HepG2 (cell line): ENCODE results near the gene DDRGK1. TPM values are rescaled to one million over a fixed set of nuclear protein-coding genes. Genes with fewer than 3 reads are reported as not detected.

Experiments used
- ATAC-seq: fragments of 200-7000 bp; cut with Tn5 transposase; 3 replicates; pipeline ENCODE4 v1.9.1; 2020; ENCODE audit warnings: mild to moderate bottlenecking, moderate library complexity
- BruUV-seq: library from RNA; stranded (reverse); fragments of 400-500 nt; replicated peaks from 2 replicates; lab custom pipeline; 2021; lab: Mats Ljungman, UMichigan
- CTCF ChIA-PET: fragments of 300-600 bp; formaldehyde crosslinking; extraction: SDS; loops from one replicate; lab custom pipeline; 2021; ENCODE audit warnings: low total read pairs, inconsistent platforms, low intra/inter-chr PET ratio; lab: Yijun Ruan, JAX
- POLR2A ChIA-PET: fragments of 350-600 bp; sonication (Branson Sonifier 250); formaldehyde crosslinking; loops from one replicate; lab custom pipeline; 2020; ENCODE audit warnings: antibody characterized with exemption, inconsistent platforms; lab: Yijun Ruan, JAX
- DNase-seq: peaks from one replicate; pipeline ENCODE4 v3.0.0-alpha.2; 2015; ENCODE audit warnings: low spot score
- FAIRE-seq: peaks from 3 replicates; lab custom pipeline; 2011; peaks lifted over from hg19 to GRCh38; lab: Jason Lieb, UNC
- H2AFZ ChIP-seq: one replicate; pipeline ENCODE4 v1.6.1; 2011; ENCODE audit warnings: low read length, inconsistent platforms
- H3K27ac ChIP-seq: fragments of 300-600 bp; 3 replicates; pipeline ENCODE4 v1.8.0; 2011; ENCODE audit warnings: mixed run types, mild to moderate bottlenecking, mixed read lengths, low read length, inconsistent platforms; ENCODE audit not compliant: insufficient read depth; ENCODE audit errors: extremely low read length
- H3K27me3 ChIP-seq, 2 experiments: fragments of 200-600 bp in 1 of 2; 2 replicates in 1 of 2; 3 replicates in 1 of 2; pipeline versions ENCODE4 v1.6.0 to v1.8.0; 2011; ENCODE audit warnings: low read length in 2 of 2, mild to moderate bottlenecking in 2 of 2, moderate library complexity in 2 of 2, inconsistent platforms in 1 of 2; ENCODE audit not compliant: insufficient read depth in 2 of 2, control insufficient read depth in 1 of 2
- H3K36me3 ChIP-seq, 2 experiments: fragments of 200-600 bp in 1 of 2; replicated peaks in 1 of 2; 2 replicates in 1 of 2; 3 replicates in 1 of 2; pipeline versions ENCODE4 v1.5.1 to v1.8.0; 2011; ENCODE audit warnings: low read length in 2 of 2, inconsistent platforms in 1 of 2; ENCODE audit not compliant: insufficient read depth in 2 of 2, control insufficient read depth in 1 of 2
- H3K4me1 ChIP-seq: 2 replicates; pipeline ENCODE4 v1.5.1; 2012; ENCODE audit warnings: low read length, inconsistent platforms; ENCODE audit not compliant: insufficient read depth
- H3K4me2 ChIP-seq: 2 replicates; pipeline ENCODE4 v1.6.0; 2011; ENCODE audit warnings: low read depth, low read length, inconsistent platforms
- H3K4me3 ChIP-seq, 3 experiments: fragments of 200-600 bp in 1 of 3; sonication (generic), shearing (Covaris generic) in 1 of 3; replicated peaks in 1 of 3; 2 replicates each; pipeline ENCODE4 v1.5.1; 2011 to 2016; ENCODE audit warnings: low read length in 3 of 3, inconsistent platforms in 2 of 3, low read depth in 2 of 3, mild to moderate bottlenecking in 2 of 3, control low read depth in 1 of 3, mixed read lengths in 1 of 3; ENCODE audit not compliant: insufficient read depth in 1 of 3
- H3K79me2 ChIP-seq: one replicate; pipeline ENCODE4 v1.6.1; 2011; ENCODE audit warnings: low read length, inconsistent platforms; ENCODE audit not compliant: insufficient read depth
- H3K9ac ChIP-seq: 2 replicates; pipeline ENCODE4 v1.6.0; 2011; ENCODE audit warnings: mild to moderate bottlenecking, low read depth, low read length, inconsistent platforms; ENCODE audit not compliant: insufficient read depth
- H3K9me3 ChIP-seq: 2 replicates; pipeline ENCODE4 v1.5.1; 2012; ENCODE audit warnings: mild to moderate bottlenecking, low read length
- H4K20me1 ChIP-seq: 2 replicates; pipeline ENCODE4 v1.6.0; 2011; ENCODE audit warnings: inconsistent platforms, mild to moderate bottlenecking, low read length, moderate library complexity; ENCODE audit not compliant: insufficient read depth
- SOX13 ChIP-seq, 3 experiments: fragments of 450-650 bp in 1 of 3; sonication (generic) in 1 of 3; formaldehyde crosslinking in 1 of 3; IDR thresholded peaks in 2 of 3; conservative IDR thresholded peaks in 1 of 3; 2 replicates each; pipeline versions ENCODE4 v1.5.0 to v1.6.1; 2016 to 2020; ENCODE audit warnings: antibody characterized with exemption in 1 of 3, mild to moderate bottlenecking in 1 of 3, missing compliant biosample characterization in 1 of 3, missing genetic modification reagents in 1 of 3, moderate library complexity in 1 of 3
- WGBS: methylation state at CpG from one replicate; pipeline ENCODE4 v1.1.6; 2017; ENCODE audit warnings: low lambda C conversion rate; 5-methylcytosine and 5-hydroxymethylcytosine counted together
- in situ Hi-C: cut with HindIII; loops from 2 replicates; pipeline ENCODE4 v1.10.0; 2017; ENCODE audit warnings: low pct_unique_long_range_greater_than_20kb; ENCODE audit not compliant: extremely low pct_ligation_motif_present
- intact Hi-C: fragments of 100-400 bp; cut with micrococcal nuclease; formaldehyde crosslinking; loops from one replicate; pipeline ENCODE4 v1.10.0; 2022; ENCODE audit not compliant: unreplicated experiment
- polyA plus RNA-seq, 8 experiments: library from polyadenylated mRNA; depleted of rRNA in 3 of 8; stranded (reverse) in 7 of 8; unstranded in 1 of 8; fragments of >200 nt; fragmentation: Illumina TruSeq in 4 of 8; extraction: Trizol in 4 of 8; gene quantifications; 2 replicates each; pipeline versions ENCODE4 v1.2.1 to v1.2.3, GENCODE V29; 2011 to 2016; ENCODE audit warnings: low read depth in 4 of 8, missing spikeins in 1 of 8, mixed read lengths in 1 of 8; ENCODE audit not compliant: insufficient read depth in 1 of 8
- total RNA-seq, 5 experiments: library from RNA; depleted of rRNA; stranded (reverse); fragments of >200 nt; fragmentation: Illumina TruSeq; extraction: Trizol; gene quantifications; 2 replicates each; pipeline ENCODE4 v1.2.3, GENCODE V29; 2016; ENCODE audit warnings: low read depth in 1 of 5
- TF ChIP-seq, protein P1 (sequence below): IDR thresholded peaks from 2 replicates; pipeline ENCODE4 v1.6.1; 2012; ENCODE audit warnings: low read length, improper control_type of control experiment
- TF ChIP-seq, protein P2 (sequence below): sonication (generic); formaldehyde crosslinking; IDR thresholded peaks from 2 replicates; pipeline ENCODE4 v1.4.0; 2020; ENCODE audit warnings: missing genetic modification reagents

DDRGK1 gene
- total and polyA plus RNA-seq, 2 of the 13 experiments (the other 11 are each of a cell fraction or from before 2014, with no cell fraction given): 96.7 to 149 TPM

DNA sequence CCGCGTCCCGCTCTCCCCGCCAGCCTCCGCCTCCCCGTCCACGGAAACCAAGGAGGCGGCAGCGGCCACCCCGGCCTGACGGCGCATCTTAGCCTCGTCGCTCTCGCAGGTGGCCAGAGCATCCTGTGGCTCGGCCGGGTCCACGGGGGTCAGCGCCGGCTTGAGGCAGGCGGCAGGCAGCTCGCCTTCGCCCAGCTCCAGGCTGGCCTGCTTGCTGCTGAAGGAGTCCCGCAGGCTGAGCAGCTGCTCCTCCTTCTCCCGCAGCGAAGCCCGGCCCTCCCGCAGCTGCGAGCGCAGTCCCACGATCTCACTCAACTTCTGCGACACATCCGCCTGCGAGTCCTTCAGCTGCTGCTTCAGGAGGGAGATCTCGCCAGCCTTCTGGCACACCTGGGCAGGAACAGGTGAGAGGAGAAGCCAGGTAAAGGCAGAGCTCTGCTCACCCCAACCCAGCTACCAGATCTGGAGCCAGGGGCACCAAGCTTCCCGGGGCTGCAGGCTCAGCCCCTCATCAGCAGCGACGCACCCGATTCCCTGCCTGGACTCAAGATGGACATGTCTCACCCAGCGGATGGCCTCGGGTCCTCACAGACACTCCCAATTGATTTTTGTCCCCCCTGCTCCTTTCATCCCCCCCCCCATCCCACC lies 39.6 kb downstream of the DDRGK1 start (continued):
- TF ChIP-seq, protein P1, sequence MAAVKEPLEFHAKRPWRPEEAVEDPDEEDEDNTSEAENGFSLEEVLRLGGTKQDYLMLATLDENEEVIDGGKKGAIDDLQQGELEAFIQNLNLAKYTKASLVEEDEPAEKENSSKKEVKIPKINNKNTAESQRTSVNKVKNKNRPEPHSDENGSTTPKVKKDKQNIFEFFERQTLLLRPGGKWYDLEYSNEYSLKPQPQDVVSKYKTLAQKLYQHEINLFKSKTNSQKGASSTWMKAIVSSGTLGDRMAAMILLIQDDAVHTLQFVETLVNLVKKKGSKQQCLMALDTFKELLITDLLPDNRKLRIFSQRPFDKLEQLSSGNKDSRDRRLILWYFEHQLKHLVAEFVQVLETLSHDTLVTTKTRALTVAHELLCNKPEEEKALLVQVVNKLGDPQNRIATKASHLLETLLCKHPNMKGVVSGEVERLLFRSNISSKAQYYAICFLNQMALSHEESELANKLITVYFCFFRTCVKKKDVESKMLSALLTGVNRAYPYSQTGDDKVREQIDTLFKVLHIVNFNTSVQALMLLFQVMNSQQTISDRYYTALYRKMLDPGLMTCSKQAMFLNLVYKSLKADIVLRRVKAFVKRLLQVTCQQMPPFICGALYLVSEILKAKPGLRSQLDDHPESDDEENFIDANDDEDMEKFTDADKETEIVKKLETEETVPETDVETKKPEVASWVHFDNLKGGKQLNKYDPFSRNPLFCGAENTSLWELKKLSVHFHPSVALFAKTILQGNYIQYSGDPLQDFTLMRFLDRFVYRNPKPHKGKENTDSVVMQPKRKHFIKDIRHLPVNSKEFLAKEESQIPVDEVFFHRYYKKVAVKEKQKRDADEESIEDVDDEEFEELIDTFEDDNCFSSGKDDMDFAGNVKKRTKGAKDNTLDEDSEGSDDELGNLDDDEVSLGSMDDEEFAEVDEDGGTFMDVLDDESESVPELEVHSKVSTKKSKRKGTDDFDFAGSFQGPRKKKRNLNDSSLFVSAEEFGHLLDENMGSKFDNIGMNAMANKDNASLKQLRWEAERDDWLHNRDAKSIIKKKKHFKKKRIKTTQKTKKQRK: no peak

DNA sequence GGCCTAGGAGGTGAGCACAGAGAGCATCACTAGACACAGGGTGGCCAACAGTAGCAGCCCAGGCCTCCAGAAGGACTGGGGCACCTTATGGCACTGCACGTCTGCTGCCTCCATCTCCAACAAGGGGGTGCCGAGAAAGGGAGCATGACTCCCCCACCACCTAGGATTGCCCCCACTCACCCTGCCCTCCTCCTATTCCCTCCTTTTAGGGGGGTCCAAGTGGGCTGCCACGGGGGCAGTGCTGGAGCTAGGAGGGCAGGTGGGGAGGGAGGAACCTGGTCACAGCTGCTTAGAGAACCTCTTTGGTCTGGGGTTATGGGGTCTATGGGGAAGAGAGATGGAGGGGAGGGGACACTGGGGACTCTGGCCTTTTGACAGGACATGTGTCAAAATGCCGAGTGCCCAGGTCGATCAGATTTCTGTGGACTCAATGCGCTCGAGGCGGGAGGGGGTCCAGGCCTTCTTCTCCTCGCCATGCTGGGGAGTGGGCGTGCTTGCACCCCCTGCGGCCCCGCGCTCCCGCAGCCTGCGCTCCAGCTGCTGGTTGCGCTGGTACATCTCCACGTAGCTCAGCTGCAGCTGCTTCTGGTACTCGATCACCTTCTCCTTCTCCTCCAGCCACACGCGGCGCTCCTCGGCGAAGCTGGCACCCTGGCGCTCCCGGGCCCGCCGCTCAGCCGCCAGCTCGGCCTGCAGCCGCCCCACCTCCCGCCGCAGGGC lies 40.3 kb downstream of the DDRGK1 start:
- FAIRE-seq (no peak), ATAC-seq (no peak), DNase-seq (no peak)
- H3K36me3 ChIP-seq: no peaks in the 10 kb centered on the region
- ChIA-PET CTCF (no interaction called here), POLR2A (interaction anchor here (0.5 to 1.6 kb wide), 2 partner anchors 26 to 41 kb away, joined by 3 to 5 read pairs; no protein-coding TSS in a partner anchor)
- no TSS peak for BruUV-seq
- no peaks in the 10 kb centered on the region for H3K9me3 ChIP-seq
- no peak overlapping the region for H3K27ac ChIP-seq
- peaks cover 2% of the 10 kb centered on the region for H4K20me1 ChIP-seq
- H2AFZ ChIP-seq: no peak overlapping the region
- peaks cover 65% of the 10 kb centered on the region for H3K4me1 ChIP-seq
- WGBS: 97% methylated on average over 32 of the region's 32 CpGs
- in situ Hi-C loops (no loop called here), intact Hi-C loops (loop anchor here (10.0 kb wide), 1 partner anchor 81 kb away; no protein-coding TSS in a partner anchor)
- H3K79me2 ChIP-seq: peaks cover 7% of the 10 kb centered on the region
- H3K9ac ChIP-seq: no peak overlapping the region
- H3K4me3 ChIP-seq: no peak overlapping the region
- H3K4me2 ChIP-seq: no peak overlapping the region
- no peak for TF ChIP-seq SOX13 (IDR thresholded peaks at IDR 0.05)
- no peak for TF ChIP-seq SOX13 (CRISPR knock-in tag; conservative IDR thresholded peaks at IDR 0.05 in 1 of 2, IDR thresholded peaks at IDR 0.05 in 1 of 2)
- TF ChIP-seq, protein P2, sequence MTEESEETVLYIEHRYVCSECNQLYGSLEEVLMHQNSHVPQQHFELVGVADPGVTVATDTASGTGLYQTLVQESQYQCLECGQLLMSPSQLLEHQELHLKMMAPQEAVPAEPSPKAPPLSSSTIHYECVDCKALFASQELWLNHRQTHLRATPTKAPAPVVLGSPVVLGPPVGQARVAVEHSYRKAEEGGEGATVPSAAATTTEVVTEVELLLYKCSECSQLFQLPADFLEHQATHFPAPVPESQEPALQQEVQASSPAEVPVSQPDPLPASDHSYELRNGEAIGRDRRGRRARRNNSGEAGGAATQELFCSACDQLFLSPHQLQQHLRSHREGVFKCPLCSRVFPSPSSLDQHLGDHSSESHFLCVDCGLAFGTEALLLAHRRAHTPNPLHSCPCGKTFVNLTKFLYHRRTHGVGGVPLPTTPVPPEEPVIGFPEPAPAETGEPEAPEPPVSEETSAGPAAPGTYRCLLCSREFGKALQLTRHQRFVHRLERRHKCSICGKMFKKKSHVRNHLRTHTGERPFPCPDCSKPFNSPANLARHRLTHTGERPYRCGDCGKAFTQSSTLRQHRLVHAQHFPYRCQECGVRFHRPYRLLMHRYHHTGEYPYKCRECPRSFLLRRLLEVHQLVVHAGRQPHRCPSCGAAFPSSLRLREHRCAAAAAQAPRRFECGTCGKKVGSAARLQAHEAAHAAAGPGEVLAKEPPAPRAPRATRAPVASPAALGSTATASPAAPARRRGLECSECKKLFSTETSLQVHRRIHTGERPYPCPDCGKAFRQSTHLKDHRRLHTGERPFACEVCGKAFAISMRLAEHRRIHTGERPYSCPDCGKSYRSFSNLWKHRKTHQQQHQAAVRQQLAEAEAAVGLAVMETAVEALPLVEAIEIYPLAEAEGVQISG (CRISPR knock-in tag): 0 out of 2 replicates have a peak, but pooled peaks have one; percentile 3
- H3K27me3 ChIP-seq: no peaks in the 10 kb centered on the region; a peak in 1 of 5 replicates
